Neuronal stem cell (in vitro differentiated cells): ENCODE measurements around the gene BMPR1A.

Source experiments
- DNase-seq: peaks from one replicate; pipeline ENCODE4 v3.0.0-alpha.2; 2013; ENCODE audit warnings: low spot score
- H2AFZ ChIP-seq: one replicate; pipeline ENCODE4 v1.6.1; 2013; ENCODE audit warnings: mild to moderate bottlenecking, low read length, inconsistent platforms
- H2AK5ac ChIP-seq: 2 replicates; pipeline ENCODE4 v1.6.1; 2013; ENCODE audit warnings: low read depth, mild to moderate bottlenecking, inconsistent platforms, low read length, moderate library complexity, mixed read lengths
- H2BK120ac ChIP-seq: 2 replicates; pipeline ENCODE4 v1.6.1; 2013; ENCODE audit warnings: low read depth, mild to moderate bottlenecking, inconsistent platforms, low read length, moderate library complexity, mixed read lengths
- H2BK12ac ChIP-seq: one replicate; pipeline ENCODE4 v1.6.1; 2013; ENCODE audit warnings: low read length, inconsistent platforms
- H2BK15ac ChIP-seq: 2 replicates; pipeline ENCODE4 v1.6.1; 2013; ENCODE audit warnings: mild to moderate bottlenecking, low read length, inconsistent platforms, mixed read lengths
- H2BK5ac ChIP-seq: one replicate; pipeline ENCODE4 v1.6.1; 2013; ENCODE audit warnings: inconsistent platforms, mild to moderate bottlenecking, low read length, moderate library complexity
- H3K14ac ChIP-seq: one replicate; pipeline ENCODE4 v1.6.1; 2013; ENCODE audit warnings: low read length, inconsistent platforms
- H3K18ac ChIP-seq: 2 replicates; pipeline ENCODE4 v1.6.1; 2013; ENCODE audit warnings: low read length, inconsistent platforms
- H3K23ac ChIP-seq: 2 replicates; pipeline ENCODE4 v1.6.1; 2013; ENCODE audit warnings: low read depth, mild to moderate bottlenecking, mixed read lengths, low read length, inconsistent platforms; ENCODE audit not compliant: poor library complexity
- H3K27ac ChIP-seq: replicated peaks from 3 replicates; pipeline ENCODE4 v1.5.1; 2013; ENCODE audit warnings: low read length, inconsistent platforms
- H3K27me3 ChIP-seq, 3 experiments: 2 replicates each; pipeline ENCODE4 v1.6.1; 2013; ENCODE audit warnings: low read length in 3 of 3, mild to moderate bottlenecking in 2 of 3, inconsistent platforms in 1 of 3, low read depth in 1 of 3, mixed read lengths in 1 of 3, moderate library complexity in 1 of 3; ENCODE audit not compliant: control insufficient read depth in 3 of 3, insufficient read depth in 3 of 3
- H3K36me3 ChIP-seq, 2 donors: replicated peaks in 1 of 2; 2 replicates each; pipeline ENCODE4 v1.6.1; 2013; ENCODE audit warnings: low read length in 2 of 2; ENCODE audit not compliant: control insufficient read depth in 2 of 2, insufficient read depth in 2 of 2
- H3K4ac ChIP-seq: 2 replicates; pipeline ENCODE4 v1.6.1; 2013; ENCODE audit warnings: inconsistent platforms, mild to moderate bottlenecking, low read length, moderate library complexity
- H3K4me1 ChIP-seq, 2 donors: 1 replicate in 1 of 2; 2 replicates in 1 of 2; pipeline ENCODE4 v1.6.1; 2013; ENCODE audit warnings: low read length in 2 of 2, low read depth in 1 of 2; ENCODE audit not compliant: control insufficient read depth in 2 of 2, insufficient read depth in 1 of 2
- H3K4me2 ChIP-seq: one replicate; pipeline ENCODE4 v1.6.1; 2013; ENCODE audit warnings: mild to moderate bottlenecking, low read length, inconsistent platforms; ENCODE audit not compliant: insufficient read depth, poor library complexity, severe bottlenecking
- H3K4me3 ChIP-seq, 2 donors: 2 replicates each; pipeline ENCODE4 v1.5.1; 2013; ENCODE audit warnings: low read length in 2 of 2, mild to moderate bottlenecking in 2 of 2, inconsistent platforms in 1 of 2, moderate library complexity in 1 of 2
- H3K79me1 ChIP-seq: one replicate; pipeline ENCODE4 v1.6.1; 2013; ENCODE audit warnings: low read depth, mild to moderate bottlenecking, inconsistent platforms, low read length, moderate library complexity
- H3K9ac ChIP-seq: one replicate; pipeline ENCODE4 v1.6.1; 2013; ENCODE audit warnings: mild to moderate bottlenecking, low read depth, low read length, inconsistent platforms; ENCODE audit not compliant: poor library complexity
- H3K9me3 ChIP-seq, 2 donors: replicated peaks in 1 of 2; 2 replicates each; pipeline versions ENCODE3 to v1.6.1; 2013; ENCODE audit warnings: low read length in 2 of 2, mild to moderate bottlenecking in 2 of 2, inconsistent platforms in 1 of 2, low read depth in 1 of 2, mixed read lengths in 1 of 2, moderate library complexity in 1 of 2; ENCODE audit not compliant: control insufficient read depth in 2 of 2, insufficient read depth in 1 of 2
- H4K8ac ChIP-seq: one replicate; pipeline ENCODE4 v1.6.1; 2013; ENCODE audit warnings: low read depth, mild to moderate bottlenecking, inconsistent platforms, low read length, moderate library complexity
- H4K91ac ChIP-seq: one replicate; pipeline ENCODE4 v1.6.1; 2013; ENCODE audit warnings: low read length, low read depth, mild to moderate bottlenecking, inconsistent platforms; ENCODE audit not compliant: poor library complexity
- WGBS, 2 donors: extraction: QIAGEN DNeasy Blood & Tissue Kit; methylation state at CpG; one replicate each; pipeline ENCODE4 v1.1.7; 2013; ENCODE audit warnings: missing lambda C conversion rate in 2 of 2, mixed read lengths in 1 of 2; ENCODE audit not compliant: insufficient read length in 2 of 2, insufficient replicate concordance in 1 of 2; ENCODE audit errors: extremely low coverage in 2 of 2; 5-methylcytosine and 5-hydroxymethylcytosine counted together

Gene BMPR1A

GRCh38 chr10:86889997-86890396 lies 133.6 kb downstream of the BMPR1A start:
- no CpG with 5 or more reads among the region's 3 CpGs for WGBS, 2 donors
- no peak overlapping the region for H2BK15ac ChIP-seq
- no peak overlapping the region for H3K18ac ChIP-seq
- no peaks in the 10 kb centered on the region for H3K9me3 ChIP-seq
- DNase-seq = no peak
- H3K4me3 ChIP-seq = no peak overlapping the region
- no peak overlapping the region for H3K9ac ChIP-seq
- H3K14ac ChIP-seq = no peak overlapping the region
- no peak overlapping the region for H2AK5ac ChIP-seq
- H3K36me3 ChIP-seq = peaks cover 3 to 79% of the 10 kb centered on the region in 2 donors
- no peaks in the 10 kb centered on the region for H3K27me3 ChIP-seq
- no peak overlapping the region for H3K4me2 ChIP-seq
- no peak overlapping the region for H2AFZ ChIP-seq
- H2BK120ac ChIP-seq = no peak overlapping the region
- H3K23ac ChIP-seq = no peak overlapping the region
- H3K79me1 ChIP-seq = no peaks in the 10 kb centered on the region
- H4K91ac ChIP-seq = no peak overlapping the region
- no peaks in the 10 kb centered on the region for H3K4me1 ChIP-seq
- no peak overlapping the region for H2BK12ac ChIP-seq
- no peak overlapping the region for H4K8ac ChIP-seq
- no peak overlapping the region for H2BK5ac ChIP-seq
- no peak overlapping the region for H3K4ac ChIP-seq
- no peak overlapping the region for H3K27ac ChIP-seq

GRCh38 chr10:86898511-86898910 lies 142.1 kb downstream of the BMPR1A start:
- H3K4ac ChIP-seq = no peak overlapping the region
- DNase-seq = no peak
- no peak overlapping the region for H4K8ac ChIP-seq
- H3K9me3 ChIP-seq = no peaks in the 10 kb centered on the region
- H2AK5ac ChIP-seq = no peak overlapping the region
- H3K14ac ChIP-seq = no peak overlapping the region
- H3K36me3 ChIP-seq = peaks cover 14 to 66% of the 10 kb centered on the region in 2 donors
- no CpG with 5 or more reads among the region's 4 CpGs for WGBS, 2 donors
- no peak overlapping the region for H2AFZ ChIP-seq
- H3K79me1 ChIP-seq = no peaks in the 10 kb centered on the region
- no peak overlapping the region for H2BK15ac ChIP-seq
- H3K27ac ChIP-seq = no peak overlapping the region
- no peak overlapping the region for H2BK5ac ChIP-seq
- peaks cover 3 to 6% of the 10 kb centered on the region in 2 donors for H3K4me1 ChIP-seq
- H3K9ac ChIP-seq = no peak overlapping the region
- no peak overlapping the region for H3K4me2 ChIP-seq
- no peak overlapping the region for H3K18ac ChIP-seq
- no peak overlapping the region for H3K4me3 ChIP-seq
- H3K27me3 ChIP-seq = no peaks in the 10 kb centered on the region
- H4K91ac ChIP-seq = no peak overlapping the region
- no peak overlapping the region for H2BK120ac ChIP-seq
- H3K23ac ChIP-seq = no peak overlapping the region
- H2BK12ac ChIP-seq = no peak overlapping the region

- Histone ChIP-seq H3K18ac (no peak overlapping the region), H3K14ac (no peak overlapping the region), H3K4me3 (no peak overlapping the region), H3K23ac (no peak overlapping the region), H2AFZ (no peak overlapping the region), H2BK12ac (no peak overlapping the region), H4K8ac (no peak overlapping the region), H3K79me1 (no peaks in the 10 kb centered on the region), H2BK120ac (no peak overlapping the region), H3K27ac (peak overlapping the region; percentile 0), H2AK5ac (no peak overlapping the region), H2BK5ac (no peak overlapping the region), H3K9ac (no peak overlapping the region), H3K4me2 (no peak overlapping the region), H2BK15ac (no peak overlapping the region), H3K4me1 (peaks cover 3 to 6% of the 10 kb centered on the region in 2 donors), H3K9me3 (no peaks in the 10 kb centered on the region), H3K4ac (no peak overlapping the region), H3K27me3 (no peaks in the 10 kb centered on the region), H4K91ac (no peak overlapping the region), H3K36me3 (peaks cover 14 to 66% of the 10 kb centered on the region in 2 donors)
- WGBS, 2 donors = no CpG with 5 or more reads among the region's 6 CpGs
- DNase-seq = peak; percentile 31
Measured at GRCh38 chr10:86899132-86899531, 142.7 kb downstream of the BMPR1A start.

GRCh38 chr10:86899670-86900276 lies 143.4 kb downstream of the BMPR1A start:
- Histone ChIP-seq H3K18ac (no peak overlapping the region), H2BK12ac (no peak overlapping the region), H3K4me1 (peaks cover 3 to 6% of the 10 kb centered on the region in 2 donors), H3K27ac (no peak overlapping the region), H3K23ac (no peak overlapping the region), H2BK15ac (no peak overlapping the region), H3K9ac (no peak overlapping the region), H3K14ac (no peak overlapping the region), H3K79me1 (no peaks in the 10 kb centered on the region), H3K9me3 (no peaks in the 10 kb centered on the region), H3K4me3 (no peak overlapping the region), H3K4ac (no peak overlapping the region), H2BK5ac (no peak overlapping the region), H2AFZ (no peak overlapping the region), H3K27me3 (no peaks in the 10 kb centered on the region), H2BK120ac (no peak overlapping the region), H3K4me2 (no peak overlapping the region), H2AK5ac (no peak overlapping the region), H4K8ac (no peak overlapping the region), H4K91ac (no peak overlapping the region), H3K36me3 (peaks cover 14 to 66% of the 10 kb centered on the region in 2 donors)
- peak; percentile 54 for DNase-seq
- no CpG with 5 or more reads among the region's 9 CpGs for WGBS, 2 donors
